HUDEP-2 (cell line): ENCODE results near the gene FAM110A.

Experiments
- DNase-seq, 76 experiments: peaks; one replicate each; lab custom pipeline; 2025; ENCODE audit not compliant: unreplicated experiment in 76 of 76; lab: John Stamatoyannopoulos, UW

Gene FAM110A

GRCh38 chr20:870758-871157 lies 37.2 kb downstream of the FAM110A start:
- no peak for DNase-seq

GRCh38 chr20:871436-871835 lies 37.9 kb downstream of the FAM110A start:
- no peak for DNase-seq

DNA sequence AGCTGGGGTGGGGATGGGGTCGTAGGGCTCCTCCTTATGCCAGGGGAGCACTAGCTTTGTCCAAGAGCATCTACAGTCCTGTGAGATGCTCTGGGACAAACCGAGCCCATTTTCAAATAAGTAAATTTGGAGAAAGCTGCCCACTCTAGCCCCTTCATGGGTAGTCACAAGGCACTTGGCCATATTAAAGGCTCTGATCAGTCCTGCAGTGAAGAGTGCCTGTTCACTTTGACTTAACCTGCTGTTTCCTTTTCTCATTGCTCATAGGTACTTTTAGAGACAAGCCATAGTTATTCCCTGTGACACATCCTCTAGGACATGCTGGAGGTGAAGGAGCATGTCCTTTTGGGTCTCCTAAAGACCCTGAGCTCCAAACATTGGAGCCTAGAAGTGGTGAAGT lies 38.4 kb downstream of the FAM110A start:
- no peak for DNase-seq

DNA sequence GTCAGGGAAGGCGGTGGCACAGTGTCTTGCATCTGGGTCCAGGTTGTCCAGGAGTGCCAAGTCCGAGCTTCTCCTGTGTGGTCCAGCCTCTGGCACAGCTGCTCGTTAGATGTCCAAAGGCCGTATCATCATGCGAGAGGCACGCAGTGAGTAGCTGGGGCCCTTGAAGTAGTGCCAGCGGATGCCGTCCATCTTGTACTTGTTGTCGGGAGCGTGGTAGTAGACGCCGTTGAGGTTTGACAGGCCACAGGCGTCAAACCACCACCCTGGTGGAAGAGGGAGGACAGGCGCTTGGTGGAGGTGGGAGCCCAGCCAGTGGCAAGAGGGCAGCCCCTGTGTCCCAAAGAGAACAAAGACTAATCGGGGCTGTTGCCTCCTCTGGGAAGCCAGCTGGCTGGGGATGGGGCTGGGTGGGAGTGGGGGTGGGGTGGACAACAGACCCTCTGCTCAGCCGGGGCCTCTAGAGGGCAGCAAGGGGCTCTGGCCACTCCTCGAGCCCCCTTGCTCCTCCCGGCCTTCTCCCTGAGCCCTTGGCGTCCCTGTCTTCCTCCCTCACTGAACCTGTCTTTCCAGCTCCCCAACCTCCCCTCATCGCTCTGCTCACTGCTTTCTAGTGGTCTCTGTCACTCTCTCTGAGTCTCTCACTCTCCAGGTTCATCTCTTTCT lies 39.5 kb downstream of the FAM110A start:
- DNase-seq: no peak

- no peak for DNase-seq
Measured at GRCh38 chr20:873875-874607, 40.5 kb downstream of the FAM110A start.

- no peak for DNase-seq
Measured at GRCh38 chr20:875115-875514, 41.6 kb downstream of the FAM110A start.

- no peak for DNase-seq
Measured at GRCh38 chr20:877814-878213, 44.3 kb downstream of the FAM110A start.

- DNase-seq: peak in 8 of 76 experiments; percentile 2 to 27 (median 9)
Measured at GRCh38 chr20:878511-879307, 45.2 kb downstream of the FAM110A start.

- no peak for DNase-seq
Measured at GRCh38 chr20:879626-880025, 46.1 kb downstream of the FAM110A start.

- no peak for DNase-seq
Measured at GRCh38 chr20:881051-881782, 47.7 kb downstream of the FAM110A start.

DNA sequence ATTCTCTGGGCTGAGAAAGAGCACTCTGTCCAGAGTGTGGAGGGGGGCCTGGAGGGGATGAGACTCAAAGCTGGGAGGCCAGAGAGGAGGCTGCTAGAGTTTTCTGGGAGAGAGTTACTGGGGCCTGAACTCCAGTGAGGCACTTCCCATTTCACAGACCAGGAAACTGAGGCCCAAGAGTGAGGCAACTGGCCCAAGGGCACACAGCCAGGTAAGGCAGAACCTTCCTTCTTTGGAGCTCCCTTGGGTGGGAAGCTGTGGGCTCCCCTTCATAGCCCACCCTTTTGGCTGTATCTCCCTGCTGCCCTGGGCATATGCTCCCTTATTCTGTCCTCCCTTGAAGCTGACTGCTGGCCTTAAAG lies 48.2 kb downstream of the FAM110A start:
- DNase-seq: no peak

GRCh38 chr20:884983-885952 lies 51.8 kb downstream of the FAM110A start:
- peak in 10 of 76 experiments; percentile 2 to 36 (median 10) for DNase-seq

GRCh38 chr20:887137-887536 lies 53.6 kb downstream of the FAM110A start:
- DNase-seq: no peak

- no peak for DNase-seq
Measured at GRCh38 chr20:888057-888456, 54.5 kb downstream of the FAM110A start.

DNA sequence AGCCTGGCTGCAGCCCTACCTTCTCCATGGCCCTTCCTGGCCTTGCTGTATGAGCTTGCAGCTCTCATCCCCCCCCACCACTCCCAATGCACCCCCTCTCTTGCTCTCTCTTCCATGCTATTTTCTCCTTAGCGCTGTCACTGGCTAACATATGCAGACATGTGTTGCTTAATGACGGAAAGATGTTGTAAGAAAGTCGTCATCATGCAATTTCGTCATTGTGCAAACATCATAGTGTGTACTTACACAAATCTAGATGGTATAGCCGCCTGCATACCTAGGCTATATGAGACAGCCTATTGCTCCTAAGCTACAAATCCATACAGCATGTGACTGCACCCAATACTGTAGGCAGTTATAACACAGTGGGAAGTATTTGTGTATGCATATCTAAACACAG lies 55.6 kb downstream of the FAM110A start:
- DNase-seq: no peak

DNA sequence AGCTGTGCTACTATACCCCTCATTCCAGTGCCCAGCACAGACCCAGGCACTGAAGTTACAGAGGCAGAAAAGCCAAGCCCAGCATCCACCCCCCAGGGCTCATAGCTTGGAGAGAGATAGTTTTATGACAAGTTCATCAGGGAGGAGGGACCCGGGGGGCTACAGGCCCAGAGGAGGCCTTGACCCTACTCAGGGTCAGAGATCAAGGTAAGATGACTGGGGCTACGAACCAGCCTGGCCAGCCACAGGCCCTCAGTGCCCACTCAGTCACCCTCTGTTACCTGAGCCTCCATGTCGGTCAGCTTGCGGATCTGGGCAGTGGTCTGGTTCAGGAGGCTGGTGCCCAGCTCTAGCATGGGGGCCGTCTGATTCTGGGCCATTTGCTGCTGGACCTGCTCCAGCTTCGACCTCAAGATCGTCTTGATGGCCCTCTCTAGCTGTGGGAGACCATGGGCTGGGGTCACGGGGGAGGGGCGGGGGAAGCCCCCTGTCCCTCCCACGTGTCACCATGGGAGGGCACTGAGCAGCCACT lies 56.5 kb downstream of the FAM110A start:
- DNase-seq: no peak

DNA sequence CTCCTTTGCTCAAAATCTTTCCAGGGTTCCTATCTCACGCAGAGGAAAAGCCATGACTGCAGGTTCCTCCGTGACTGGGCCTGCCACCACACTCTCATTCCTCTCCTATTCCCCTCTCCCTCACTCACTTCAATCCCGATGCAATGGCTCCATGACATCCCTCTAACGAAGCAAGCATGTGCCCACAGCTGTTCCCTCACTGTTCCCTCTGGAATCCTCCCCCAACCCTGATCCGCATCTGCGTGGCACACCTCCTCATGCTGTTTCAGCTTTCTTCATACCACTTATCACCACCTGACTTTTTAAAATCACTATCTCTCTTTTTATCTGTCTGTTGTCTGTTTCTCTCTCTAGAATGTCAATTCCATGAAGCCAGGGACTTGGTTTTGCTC lies 57.1 kb downstream of the FAM110A start:
- no peak for DNase-seq

DNA sequence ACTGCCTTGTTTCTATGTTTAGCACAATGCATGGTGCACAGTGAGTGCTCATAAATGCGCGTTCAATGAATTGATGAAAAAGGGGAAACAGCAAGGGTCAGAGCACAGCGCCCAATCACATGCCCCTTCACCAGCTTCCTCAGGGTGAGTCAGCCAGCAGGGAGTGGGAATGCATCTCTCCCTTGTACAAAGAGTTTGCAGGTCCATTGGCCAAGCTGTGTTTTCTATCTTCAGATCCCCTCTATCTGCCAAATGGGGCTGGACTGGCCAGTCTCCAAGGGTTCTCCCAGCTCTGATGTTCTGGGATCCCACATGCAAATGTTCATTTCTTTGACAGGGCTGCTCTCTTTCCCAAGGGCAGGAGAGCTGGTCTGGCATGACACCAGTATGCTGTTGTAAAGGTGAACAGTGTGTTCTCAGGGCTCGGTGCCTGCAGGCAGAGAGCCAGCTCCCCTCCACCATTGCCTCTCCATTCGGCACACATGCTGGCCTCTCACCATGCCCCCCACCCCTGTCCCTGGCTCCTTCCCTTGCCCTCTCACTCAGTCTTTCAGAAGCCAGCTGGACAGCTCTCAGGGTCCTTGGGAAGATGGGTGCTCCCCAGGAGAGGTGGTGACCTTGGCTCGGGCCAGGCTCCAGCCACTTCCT lies 57.7 kb downstream of the FAM110A start:
- no peak for DNase-seq

- DNase-seq: no peak
Measured at GRCh38 chr20:891706-892080, 58.2 kb downstream of the FAM110A start.
